LNCAP (cell line): Measurements from ENCODE around the gene MIEN1.

ENCODE experiments used
- TF ChIP-seq, protein P1 (sequence below): fragments of 450-650 bp; IDR thresholded peaks from 2 replicates; pipeline ENCODE4 v1.5.1; 2017; ENCODE audit warnings: mild to moderate bottlenecking

The MIEN1 gene

GRCh38 chr17:39735882-39736281 lies 5.5 kb upstream of the MIEN1 start:
- TF ChIP-seq, protein P1, sequence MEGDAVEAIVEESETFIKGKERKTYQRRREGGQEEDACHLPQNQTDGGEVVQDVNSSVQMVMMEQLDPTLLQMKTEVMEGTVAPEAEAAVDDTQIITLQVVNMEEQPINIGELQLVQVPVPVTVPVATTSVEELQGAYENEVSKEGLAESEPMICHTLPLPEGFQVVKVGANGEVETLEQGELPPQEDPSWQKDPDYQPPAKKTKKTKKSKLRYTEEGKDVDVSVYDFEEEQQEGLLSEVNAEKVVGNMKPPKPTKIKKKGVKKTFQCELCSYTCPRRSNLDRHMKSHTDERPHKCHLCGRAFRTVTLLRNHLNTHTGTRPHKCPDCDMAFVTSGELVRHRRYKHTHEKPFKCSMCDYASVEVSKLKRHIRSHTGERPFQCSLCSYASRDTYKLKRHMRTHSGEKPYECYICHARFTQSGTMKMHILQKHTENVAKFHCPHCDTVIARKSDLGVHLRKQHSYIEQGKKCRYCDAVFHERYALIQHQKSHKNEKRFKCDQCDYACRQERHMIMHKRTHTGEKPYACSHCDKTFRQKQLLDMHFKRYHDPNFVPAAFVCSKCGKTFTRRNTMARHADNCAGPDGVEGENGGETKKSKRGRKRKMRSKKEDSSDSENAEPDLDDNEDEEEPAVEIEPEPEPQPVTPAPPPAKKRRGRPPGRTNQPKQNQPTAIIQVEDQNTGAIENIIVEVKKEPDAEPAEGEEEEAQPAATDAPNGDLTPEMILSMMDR = no peak

GRCh38 chr17:39732586-39732985 lies 2.3 kb upstream of the MIEN1 start:
- TF ChIP-seq, protein P1 = no peak

DNA sequence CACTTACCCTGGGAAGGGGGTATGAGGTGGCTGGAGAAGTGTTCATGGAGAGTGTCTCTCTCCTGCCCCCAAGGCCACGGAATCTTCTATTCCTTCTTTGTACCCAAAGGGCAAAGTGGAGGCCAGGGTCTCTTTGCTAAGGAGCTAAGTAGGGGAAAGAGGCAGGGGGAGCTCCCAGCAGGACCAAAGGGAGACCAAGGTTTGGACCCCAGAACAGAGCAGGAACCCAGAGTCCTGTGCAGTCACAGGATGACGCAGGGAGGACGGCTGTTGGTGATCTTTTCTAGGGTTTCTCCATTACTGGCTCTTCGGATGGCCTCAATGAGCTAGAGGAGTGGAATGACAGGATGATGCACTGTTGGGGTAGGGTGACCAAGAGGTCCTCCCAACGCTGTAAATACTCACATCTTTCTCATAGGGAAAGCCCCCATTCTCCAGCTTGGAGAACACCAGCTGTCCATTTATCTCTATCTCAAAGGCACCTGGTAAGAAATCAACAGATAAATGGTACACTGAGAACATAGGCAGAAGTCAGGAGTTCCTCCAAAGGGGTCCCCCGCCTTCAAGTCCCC lies 966 bp downstream of the MIEN1 start:
- TF ChIP-seq, protein P1 = no peak

DNA sequence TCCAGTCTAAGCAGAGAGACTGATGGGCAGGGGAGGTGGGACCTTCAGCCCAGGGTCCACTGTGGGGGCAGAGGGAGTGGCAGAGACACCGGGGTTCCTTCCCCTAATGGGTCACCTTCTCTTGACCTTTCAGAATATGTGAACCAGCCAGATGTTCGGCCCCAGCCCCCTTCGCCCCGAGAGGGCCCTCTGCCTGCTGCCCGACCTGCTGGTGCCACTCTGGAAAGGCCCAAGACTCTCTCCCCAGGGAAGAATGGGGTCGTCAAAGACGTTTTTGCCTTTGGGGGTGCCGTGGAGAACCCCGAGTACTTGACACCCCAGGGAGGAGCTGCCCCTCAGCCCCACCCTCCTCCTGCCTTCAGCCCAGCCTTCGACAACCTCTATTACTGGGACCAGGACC lies 2.8 kb downstream of the MIEN1 start:
- TF ChIP-seq, protein P1 = no peak

- TF ChIP-seq, protein P1 = no peak
Observed at GRCh38 chr17:39726617-39727016, 3.7 kb downstream of the MIEN1 start.

DNA sequence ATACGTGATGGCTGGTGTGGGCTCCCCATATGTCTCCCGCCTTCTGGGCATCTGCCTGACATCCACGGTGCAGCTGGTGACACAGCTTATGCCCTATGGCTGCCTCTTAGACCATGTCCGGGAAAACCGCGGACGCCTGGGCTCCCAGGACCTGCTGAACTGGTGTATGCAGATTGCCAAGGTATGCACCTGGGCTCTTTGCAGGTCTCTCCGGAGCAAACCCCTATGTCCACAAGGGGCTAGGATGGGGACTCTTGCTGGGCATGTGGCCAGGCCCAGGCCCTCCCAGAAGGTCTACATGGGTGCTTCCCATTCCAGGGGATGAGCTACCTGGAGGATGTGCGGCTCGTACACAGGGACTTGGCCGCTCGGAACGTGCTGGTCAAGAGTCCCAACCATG lies 5.6 kb downstream of the MIEN1 start:
- TF ChIP-seq, protein P1 = no peak

DNA sequence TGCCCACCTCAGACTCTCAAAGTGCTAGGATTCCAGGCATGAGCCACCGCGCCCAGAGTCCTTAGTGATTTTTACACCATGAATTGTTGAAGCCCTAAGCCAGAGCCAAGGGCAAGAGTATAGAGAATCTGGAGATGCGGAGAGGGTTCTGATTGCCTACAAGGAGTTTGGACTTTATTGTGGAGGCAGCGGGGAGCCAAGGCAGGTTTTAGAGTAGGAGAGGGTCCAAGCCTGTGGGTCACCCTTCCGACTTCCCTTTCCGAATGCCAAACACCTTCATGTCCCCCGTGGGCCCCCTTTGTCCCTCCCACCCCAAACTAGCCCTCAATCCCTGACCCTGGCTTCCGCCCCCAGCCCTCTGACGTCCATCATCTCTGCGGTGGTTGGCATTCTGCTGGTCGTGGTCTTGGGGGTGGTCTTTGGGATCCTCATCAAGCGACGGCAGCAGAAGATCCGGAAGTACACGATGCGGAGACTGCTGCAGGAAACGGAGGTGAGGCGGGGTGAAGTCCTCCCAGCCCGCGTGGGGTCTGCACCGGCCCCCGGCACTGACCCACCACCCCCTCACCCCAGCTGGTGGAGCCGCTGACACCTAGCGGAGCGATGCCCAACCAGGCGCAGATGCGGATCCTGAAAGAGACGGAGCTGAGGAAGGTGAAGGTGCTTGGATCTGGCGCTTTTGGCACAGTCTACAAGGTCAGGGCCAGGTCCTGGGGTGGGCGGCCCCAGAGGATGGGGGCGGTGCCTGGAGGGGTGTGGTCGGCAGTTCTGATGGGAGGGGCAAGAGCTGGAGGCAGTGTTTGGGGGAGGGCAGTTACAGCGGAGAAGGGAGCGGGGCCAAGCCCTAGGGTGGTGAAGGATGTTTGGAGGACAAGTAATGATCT lies 7.1 kb downstream of the MIEN1 start:
- TF ChIP-seq, protein P1 = no peak
